Ovary (tissue), 9 donors: ENCODE data around the gene PRL. TPM values are rescaled to one million over a fixed set of nuclear protein-coding genes. Genes with fewer than 3 reads are reported as not detected.

ENCODE experiments used
- DNase-seq, 5 donors: peaks; one replicate each; pipeline ENCODE4 v3.0.0-alpha.2; 2019 to 2020
- H3K27ac ChIP-seq, 2 donors: fragments of 200-600 bp; one replicate each; pipeline versions ENCODE4 v1.5.1 to v1.8.0; 2019 to 2022
- H3K27me3 ChIP-seq: fragments of 200-600 bp; one replicate; pipeline ENCODE4 v1.8.0; 2022
- H3K36me3 ChIP-seq: fragments of 200-600 bp; sonication (generic); one replicate; pipeline ENCODE4 v1.5.1; 2019
- H3K4me1 ChIP-seq: one replicate; pipeline ENCODE4 v1.8.1; 2013; ENCODE audit warnings: mild to moderate bottlenecking, moderate library complexity; ENCODE audit not compliant: insufficient read depth
- H3K4me3 ChIP-seq: fragments of 200-600 bp; sonication (generic); one replicate; pipeline ENCODE4 v1.5.1; 2017
- H3K9me3 ChIP-seq, 2 donors: fragments of 200-600 bp in 1 of 2; sonication (generic) in 1 of 2; one replicate each; pipeline versions ENCODE4 v1.5.1 to v1.8.1; 2013 to 2019; ENCODE audit warnings: mild to moderate bottlenecking in 1 of 2, moderate library complexity in 1 of 2
- CTCF ChIP-seq, 3 donors: fragments of 450-650 bp in 2 of 3; fragments of 200-600 bp in 1 of 3; IDR thresholded peaks; one replicate each; pipeline versions ENCODE4 v1.5.1 to v1.8.0; 2016 to 2022; ENCODE audit warnings: antibody characterized with exemption in 3 of 3, mild to moderate bottlenecking in 1 of 3
- EP300 ChIP-seq: sonication (generic); formaldehyde crosslinking; IDR thresholded peaks from one replicate; pipeline ENCODE4 v1.6.1; 2017; ENCODE audit warnings: antibody characterized with exemption
- POLR2A ChIP-seq: fragments of 450-650 bp; IDR thresholded peaks from one replicate; pipeline ENCODE4 v1.6.1; 2017; ENCODE audit warnings: antibody characterized with exemption, mild to moderate bottlenecking, moderate library complexity
- WGBS, 3 donors: extraction: QIAGEN DNeasy Blood & Tissue Kit in 1 of 3; methylation state at CpG; one replicate each; pipeline versions ENCODE4 v1.1.5 to v1.1.7; 2013 to 2017; 5-methylcytosine and 5-hydroxymethylcytosine counted together
- intact Hi-C, 4 donors: fragments of 100-400 bp; cut with DNase I; formaldehyde crosslinking; loops; one replicate each; pipeline versions ENCODE4 v1.11.0 to v1.15.1; 2022 to 2023
- polyA plus RNA-seq, 2 donors: library from polyadenylated mRNA; stranded (reverse); fragments of 200-250 nt in 1 of 2; fragments of 350-450 nt in 1 of 2; fragmentation: Illumina TruSeq in 1 of 2; extraction: RNeasy Lipid Tissue Mini Kit (QIAGEN cat#74804) in 1 of 2; gene quantifications; one replicate each; pipeline ENCODE4 v1.2.3, GENCODE V29; 2013 to 2014
- total RNA-seq, 7 donors: library from RNA; depleted of rRNA in 2 of 7; stranded (reverse); fragments of >200 nt in 2 of 7; fragmentation: NEBNext Ultra II Directional in 3 of 7; extraction: Animal tissue kit (Norgen Biotek cat#: 25700) in 3 of 7; gene quantifications; one replicate each; pipeline versions ENCODE4 v1.1.0 to v1.2.4, GENCODE V29; 2016 to 2023
- donor health status: DM: no; HTN: no; CAD: no; lungs with moderate emphysema.
- donor health status: DM: no; HTN: no; CAD: no.
- donor health status: Bipolar disorder and iron deficiency.
- donor health status: DM: yes; HTN: yes; CAD: no.
- donor health status: DM: no; HTN: no; CAD: no.
- donor health status: DM: yes; HTN: yes; CAD: no.

Gene PRL
- total and polyA plus RNA-seq, 9 donors, result 0.08 to 0.58 (median 0.22) TPM; not detected in 6

DNA sequence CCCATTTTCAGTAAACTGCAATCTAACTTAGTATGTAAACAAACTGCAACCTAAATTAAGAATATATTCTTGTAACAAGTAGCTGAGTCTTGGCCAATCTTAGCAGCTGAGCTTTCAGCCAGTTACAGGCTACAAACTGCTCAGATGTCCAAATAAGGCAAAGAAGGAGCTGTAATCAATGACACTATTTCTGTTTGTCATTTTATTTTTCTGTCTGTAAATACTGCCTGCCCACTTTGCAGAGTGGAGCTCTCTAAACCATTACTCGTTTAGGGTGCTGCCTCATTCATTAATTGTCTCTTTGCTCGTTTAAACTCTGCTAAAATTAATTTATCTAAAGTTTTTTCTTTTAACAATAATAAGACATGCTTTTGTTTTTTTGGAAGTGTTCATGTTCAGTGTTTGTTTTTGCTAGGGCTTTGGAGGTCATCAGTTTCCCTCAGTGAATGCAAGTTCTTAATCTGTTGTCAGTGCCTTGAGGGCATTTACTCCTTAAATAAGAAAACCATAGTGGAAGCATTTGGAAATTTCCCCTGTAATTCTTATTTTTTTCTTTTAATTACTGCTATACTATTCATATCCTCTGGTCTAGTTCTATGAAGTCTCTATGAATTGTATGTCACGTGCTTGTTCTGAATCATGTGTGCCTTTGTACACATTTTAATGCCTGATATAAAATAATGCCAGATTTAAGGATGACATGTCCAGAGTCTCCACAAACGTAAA is 3.6 kb upstream of the PRL start:
- no peak for DNase-seq
- Histone ChIP-seq H3K4me1 (no peaks in the 10 kb centered on the region), H3K27ac (no peak overlapping the region), H3K27me3 (no peaks in the 10 kb centered on the region), H3K36me3 (no peaks in the 10 kb centered on the region), H3K4me3 (no peak overlapping the region), H3K9me3 (no peaks in the 10 kb centered on the region)
- intact Hi-C loops, result no loop called here
- TF ChIP-seq CTCF (IDR thresholded peaks at IDR 0.05), result no peak
- TF ChIP-seq POLR2A, result no peak
- TF ChIP-seq EP300, result no peak
- 53 to 63% (median 62%) methylated on average over 4 of the region's 4 CpGs for WGBS, 3 donors

DNA sequence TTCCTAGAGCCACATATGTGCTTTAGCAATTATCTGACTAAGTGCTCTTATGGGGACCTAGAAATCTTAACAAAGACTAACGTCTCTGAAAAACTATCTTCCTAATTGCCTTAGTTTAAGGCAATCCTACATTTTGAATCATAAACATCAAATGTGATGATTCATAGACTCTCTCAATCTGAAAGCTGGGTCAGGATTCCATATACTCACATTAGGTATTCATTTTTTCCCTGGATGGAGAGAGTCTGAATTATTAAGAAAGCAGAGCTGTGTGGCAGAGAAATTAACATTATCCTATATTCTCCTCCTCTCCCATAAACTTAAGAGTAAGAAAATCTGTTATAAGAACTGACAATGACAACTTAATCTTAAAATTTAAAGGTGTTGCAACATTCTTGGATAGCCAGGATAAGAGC is 1.6 kb upstream of the PRL start:
- H3K4me1 ChIP-seq, result no peaks in the 10 kb centered on the region
- no peak overlapping the region for H3K4me3 ChIP-seq
- TF ChIP-seq EP300, result no peak
- no peak for TF ChIP-seq POLR2A
- no peak for TF ChIP-seq CTCF (IDR thresholded peaks at IDR 0.05)
- DNase-seq, result no peak
- H3K27ac ChIP-seq, result no peak overlapping the region
- no peaks in the 10 kb centered on the region for H3K9me3 ChIP-seq
- H3K27me3 ChIP-seq, result no peaks in the 10 kb centered on the region
- H3K36me3 ChIP-seq, result no peaks in the 10 kb centered on the region
- 85 to 90% (median 87%) methylated on average over 1 of the region's 1 CpG for WGBS, 3 donors
- intact Hi-C loops, result no loop called here

DNA sequence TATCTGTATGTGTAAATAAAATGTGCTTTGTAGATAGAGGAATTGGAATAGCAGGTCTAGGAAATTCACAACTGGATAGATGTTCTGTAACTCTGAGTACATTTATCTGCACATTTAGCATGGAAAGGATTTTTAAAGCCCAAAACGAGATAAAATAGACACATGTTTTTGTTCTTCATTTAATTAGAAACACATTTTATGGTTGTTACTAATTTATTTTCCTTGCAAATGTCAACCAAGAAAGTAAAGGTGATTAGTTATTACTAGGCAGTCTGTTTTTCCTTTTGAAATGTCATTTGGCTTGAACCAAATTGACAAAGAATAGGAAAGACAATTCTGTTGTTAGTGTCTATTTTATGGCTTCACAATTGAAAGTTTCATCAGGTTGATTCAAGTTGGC is 769 bp downstream of the PRL start:
- 35 to 48% (median 43%) methylated on average over 1 of the region's 1 CpG for WGBS, 3 donors
- DNase-seq, result no peak
- intact Hi-C loops, result no loop called here
- Histone ChIP-seq H3K9me3 (no peaks in the 10 kb centered on the region), H3K4me1 (no peaks in the 10 kb centered on the region), H3K27me3 (no peaks in the 10 kb centered on the region), H3K36me3 (no peaks in the 10 kb centered on the region), H3K27ac (no peak overlapping the region), H3K4me3 (no peak overlapping the region)
- TF ChIP-seq POLR2A, result no peak

DNA sequence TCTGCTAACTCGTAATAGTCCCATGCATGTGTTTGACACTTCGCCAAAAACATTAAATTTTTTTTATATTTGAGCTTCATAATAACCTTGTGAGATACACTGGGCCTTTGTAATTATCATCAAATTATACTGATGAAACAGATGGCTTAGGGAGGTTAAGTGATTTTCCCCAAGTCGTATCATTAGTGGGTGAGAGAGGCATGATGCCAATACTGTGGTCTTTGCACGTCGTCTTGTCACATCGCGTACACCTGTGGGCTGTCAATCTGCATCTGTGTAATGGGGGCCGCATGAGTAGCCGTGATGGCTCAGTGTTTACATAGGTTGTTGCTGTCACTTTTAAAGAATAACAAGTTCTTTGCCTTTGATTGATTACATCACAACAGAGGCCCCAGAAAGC is 1.7 kb downstream of the PRL start:
- no peak for DNase-seq
- H3K27ac ChIP-seq, result no peak overlapping the region
- H3K36me3 ChIP-seq, result no peaks in the 10 kb centered on the region
- no peaks in the 10 kb centered on the region for H3K4me1 ChIP-seq
- TF ChIP-seq EP300 (no peak), CTCF (IDR thresholded peaks at IDR 0.05) (no peak), POLR2A (no peak)
- H3K4me3 ChIP-seq, result no peak overlapping the region
- no peaks in the 10 kb centered on the region for H3K27me3 ChIP-seq
- intact Hi-C loops, result no loop called here
- H3K9me3 ChIP-seq, result no peaks in the 10 kb centered on the region
- 79 to 81% (median 79%) methylated on average over 9 of the region's 9 CpGs for WGBS, 3 donors

DNA sequence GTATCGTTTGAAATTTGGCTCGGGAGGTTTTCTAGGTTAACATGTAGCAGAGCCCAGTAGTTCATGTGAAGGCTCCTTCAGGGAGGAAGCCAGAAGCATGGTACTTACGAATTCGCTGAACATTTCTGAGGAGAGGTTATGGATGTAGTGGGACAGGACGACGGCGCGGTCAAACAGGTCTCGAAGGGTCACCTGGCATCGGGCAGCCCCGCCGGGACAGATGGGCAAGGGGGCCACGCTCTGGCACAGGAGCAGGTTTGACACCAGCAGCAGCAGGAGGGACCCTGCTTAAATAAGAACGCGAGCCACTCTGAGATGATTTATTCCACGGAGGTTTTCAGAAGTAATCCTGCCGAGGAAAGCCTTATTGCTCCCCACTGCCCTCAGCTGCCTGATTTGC is 2.5 kb downstream of the PRL start:
- H3K36me3 ChIP-seq, result no peaks in the 10 kb centered on the region
- TF ChIP-seq CTCF (IDR thresholded peaks at IDR 0.05) (no peak), POLR2A (no peak), EP300 (no peak)
- 80 to 81% (median 81%) methylated on average over 17 of the region's 17 CpGs for WGBS, 3 donors
- no peaks in the 10 kb centered on the region for H3K4me1 ChIP-seq
- H3K27me3 ChIP-seq, result no peaks in the 10 kb centered on the region
- no peaks in the 10 kb centered on the region for H3K9me3 ChIP-seq
- H3K27ac ChIP-seq, result no peak overlapping the region
- no peak overlapping the region for H3K4me3 ChIP-seq
- DNase-seq, result no peak
- intact Hi-C loops, result no loop called here
